Kasumi-1 (cell line): ENCODE results near the gene RAE1.

ENCODE experiments used
- DNase-seq, 2 experiments: peaks; one replicate each; lab custom pipeline; 2025; lab: John Stamatoyannopoulos, UW

Gene RAE1

DNA sequence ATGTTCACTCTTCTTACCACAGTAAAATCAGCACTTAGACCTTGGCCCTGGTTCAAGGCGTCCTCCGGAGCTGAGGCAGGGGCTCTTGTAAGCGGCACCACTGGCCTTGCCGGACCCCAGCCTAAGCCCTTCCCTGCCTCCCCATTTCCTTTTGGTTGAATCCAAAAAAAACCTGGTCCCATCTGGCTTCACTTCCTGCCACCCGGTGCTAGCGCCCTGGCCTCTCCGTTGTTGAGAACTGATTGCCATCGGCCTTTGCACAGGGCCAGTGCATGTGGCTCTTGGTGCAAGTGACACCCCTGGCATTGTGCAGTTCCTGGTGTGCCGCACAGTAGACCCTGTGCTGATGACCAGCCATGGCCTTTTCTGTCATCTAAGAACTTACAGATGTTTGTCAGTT is 21.1 kb downstream of the RAE1 start:
- no peak for DNase-seq

DNA sequence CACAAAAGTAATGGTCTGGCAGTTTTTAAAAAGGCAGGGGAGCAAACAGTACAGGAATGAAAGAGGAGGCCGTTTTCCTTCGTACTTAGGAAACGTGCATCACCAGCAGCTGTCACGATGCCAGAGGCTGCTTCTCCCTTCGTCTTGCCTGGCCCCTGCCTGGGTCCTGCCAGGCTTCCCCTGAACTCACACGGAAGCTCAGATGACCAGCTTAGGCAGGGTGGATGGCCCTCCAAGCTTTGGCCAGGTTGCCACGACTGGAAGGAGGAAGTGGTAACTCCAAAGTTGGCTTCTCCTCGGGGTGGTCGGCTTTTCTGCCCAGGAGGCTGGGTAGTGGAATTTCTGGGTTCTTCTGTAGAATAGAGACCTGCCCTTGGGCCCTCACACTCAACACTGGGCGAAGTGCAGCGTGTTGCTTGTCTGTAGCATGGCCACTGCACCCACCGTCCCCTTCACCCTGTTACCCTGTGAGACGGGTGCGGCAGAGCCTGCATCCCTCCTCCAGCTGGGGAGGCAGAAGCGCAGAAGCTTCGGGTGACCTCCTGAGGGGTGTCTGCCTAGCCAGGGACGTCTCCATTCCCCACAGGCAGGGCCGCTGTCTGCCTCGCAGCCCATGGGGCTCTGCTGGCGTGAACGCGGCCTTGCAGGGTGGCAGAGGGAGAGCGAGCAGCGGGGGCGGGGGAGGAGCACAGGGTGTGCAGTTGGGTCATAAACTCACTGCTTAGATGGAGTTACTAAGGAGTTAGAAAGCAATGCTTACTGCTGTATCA is 21.7 kb downstream of the RAE1 start:
- no peak for DNase-seq

DNA sequence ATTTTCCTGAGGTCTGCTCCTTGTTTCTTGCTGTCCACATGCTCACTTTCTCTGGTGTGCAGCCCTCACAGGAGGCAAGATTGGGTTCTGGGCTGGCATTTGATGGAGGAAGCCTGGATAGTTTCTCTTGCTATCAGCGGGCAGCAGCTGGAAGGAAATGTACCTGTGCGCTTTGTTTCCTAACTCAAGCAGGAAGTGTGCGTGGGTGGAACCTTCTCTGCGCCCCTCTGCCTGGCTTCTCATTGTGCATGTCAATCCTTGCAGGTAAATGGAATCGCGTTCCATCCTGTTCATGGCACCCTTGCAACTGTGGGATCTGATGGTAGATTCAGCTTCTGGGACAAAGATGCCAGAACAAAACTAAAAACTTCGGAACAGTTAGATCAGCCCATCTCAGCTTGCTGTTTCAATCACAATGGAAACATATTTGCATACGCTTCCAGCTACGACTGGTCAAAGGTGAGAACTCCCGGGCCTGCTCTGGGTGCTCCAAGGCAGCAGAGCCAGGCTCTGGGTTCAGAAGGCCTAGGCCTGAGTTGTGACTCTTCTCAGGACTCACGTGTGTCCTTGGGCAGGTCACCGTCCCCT is 23.4 kb downstream of the RAE1 start:
- DNase-seq: no peak

DNA sequence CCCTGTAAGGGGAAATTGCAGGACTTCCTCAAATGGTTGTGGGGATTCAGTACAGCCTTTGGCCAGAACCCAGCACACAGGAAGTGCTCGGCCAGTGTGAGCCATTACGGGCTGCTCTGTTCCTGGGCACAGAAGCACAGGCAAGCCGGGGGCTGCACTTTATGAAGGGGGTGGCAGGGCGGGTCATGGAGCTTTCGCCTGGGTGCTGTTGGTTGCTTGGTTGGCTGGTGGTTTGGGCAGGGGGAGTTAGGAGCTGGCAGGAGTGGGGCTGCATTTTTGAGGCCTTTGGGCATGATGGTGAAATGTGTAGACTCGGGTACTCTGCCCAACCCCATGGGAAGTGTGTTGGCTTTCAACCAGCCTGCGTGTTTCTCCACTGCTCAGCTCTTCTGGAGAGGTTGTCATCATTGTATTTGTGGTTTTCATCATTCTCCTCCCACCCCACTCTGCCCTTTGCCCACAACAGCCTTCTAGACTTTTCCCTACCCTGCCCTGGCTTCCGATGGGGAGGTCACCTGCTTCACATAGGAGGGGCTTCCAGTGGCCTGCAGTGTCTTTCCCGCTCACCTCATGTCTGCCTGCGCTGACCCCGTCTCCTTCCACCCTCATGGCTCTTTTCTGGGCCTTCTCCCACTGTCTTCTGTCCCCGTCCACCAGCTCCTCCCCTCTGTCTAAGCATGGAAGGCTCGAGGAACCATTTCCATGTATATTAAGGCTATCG is 24.0 kb downstream of the RAE1 start:
- DNase-seq: peak; percentile 3 to 27

DNA sequence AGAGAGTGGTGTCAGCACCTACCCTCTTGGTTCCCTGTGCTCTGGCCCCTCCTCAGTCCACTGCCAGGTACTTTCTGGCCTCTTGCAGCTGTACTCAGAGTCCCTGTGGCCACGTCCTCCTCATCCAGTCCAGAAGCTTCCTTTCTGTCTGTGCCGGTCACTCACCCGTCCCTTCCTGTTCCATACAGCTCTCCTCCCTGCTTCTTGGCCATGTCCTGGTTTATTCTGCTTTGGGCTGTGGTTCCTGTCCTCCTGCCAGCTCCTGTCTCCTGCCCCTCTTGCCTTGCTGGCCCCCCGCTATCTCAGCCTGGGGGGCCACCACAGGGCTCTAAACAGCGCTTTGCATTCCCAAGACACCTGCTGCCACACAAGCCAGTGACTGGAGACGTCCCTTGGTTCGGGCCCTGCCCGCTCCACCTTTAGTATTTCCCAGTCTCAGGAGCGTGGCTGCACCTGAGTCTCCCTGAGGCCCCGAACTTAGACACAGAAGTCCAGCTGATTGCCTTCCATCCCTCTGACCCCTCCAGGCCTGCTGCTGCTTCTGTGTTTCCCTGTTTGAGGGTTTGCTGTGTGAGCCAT is 24.7 kb downstream of the RAE1 start:
- DNase-seq: no peak

DNA sequence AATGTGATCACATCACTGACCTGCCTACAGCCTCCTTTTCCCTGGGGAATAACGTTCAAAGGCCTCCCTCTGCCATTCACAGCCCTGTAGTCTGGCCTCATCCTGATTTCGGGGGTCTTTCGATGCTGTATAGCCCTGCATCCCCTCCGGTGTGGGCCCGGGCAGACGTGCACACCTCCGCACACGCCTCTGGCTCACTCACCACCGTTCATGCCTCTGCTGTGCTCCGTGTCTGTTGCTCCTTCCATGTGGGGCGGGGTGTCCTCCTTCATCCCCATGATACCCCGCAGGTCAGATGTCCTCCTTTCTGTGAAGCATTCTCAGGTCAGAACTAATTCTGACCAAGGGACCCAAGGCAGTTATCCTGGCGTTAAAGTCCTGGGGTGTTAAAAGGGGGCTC is 26.3 kb downstream of the RAE1 start:
- DNase-seq: no peak

DNA sequence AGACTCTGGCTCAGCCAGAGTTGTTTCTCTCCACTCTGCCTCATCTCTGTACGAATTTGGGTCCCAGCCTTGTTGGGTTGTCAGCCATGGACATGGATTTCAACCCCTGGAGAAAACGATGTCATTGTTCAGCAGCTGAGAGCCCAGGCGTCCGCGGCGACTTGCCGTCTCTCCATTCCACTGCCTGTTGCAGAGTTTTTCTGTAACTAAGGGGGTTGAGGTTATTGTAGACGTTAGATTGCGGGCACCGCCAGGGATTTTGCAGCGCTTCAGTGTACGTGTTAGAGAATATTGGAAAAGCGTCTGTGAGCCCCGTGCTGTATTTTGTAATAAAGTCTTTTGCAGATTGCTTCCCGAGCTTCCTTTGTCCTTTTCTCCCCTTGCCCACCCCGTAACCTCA is 27.1 kb downstream of the RAE1 start:
- DNase-seq: no peak

DNA sequence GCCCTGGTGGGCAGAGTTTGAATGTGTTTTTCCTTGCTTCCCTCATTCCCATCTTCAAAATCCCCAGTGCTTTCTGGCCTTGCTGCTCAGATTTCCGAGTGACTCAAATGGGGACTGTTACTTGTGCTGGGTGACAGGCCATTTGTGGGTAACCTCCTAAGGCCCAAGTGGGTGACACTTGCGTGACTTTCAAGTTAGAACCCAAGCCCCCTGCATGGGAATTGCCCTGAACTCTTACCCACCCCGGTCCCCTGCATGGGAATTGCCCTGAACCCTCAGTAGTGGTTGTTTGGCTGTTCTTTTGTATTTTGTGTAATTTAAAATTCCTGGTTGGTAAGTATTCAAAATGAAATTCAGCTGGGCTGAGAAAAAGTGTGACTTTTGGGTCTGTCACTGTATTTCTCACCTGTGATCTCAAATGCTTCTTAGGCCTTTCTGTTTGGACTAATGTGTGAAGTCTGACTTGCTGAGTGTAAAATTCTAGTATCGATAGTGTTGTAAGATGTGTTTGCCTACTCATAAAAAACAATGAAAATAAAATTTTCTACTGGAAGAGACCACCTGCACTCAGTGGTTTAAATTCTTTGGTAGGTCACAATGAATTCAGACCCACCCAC is 27.7 kb downstream of the RAE1 start:
- DNase-seq: no peak

DNA sequence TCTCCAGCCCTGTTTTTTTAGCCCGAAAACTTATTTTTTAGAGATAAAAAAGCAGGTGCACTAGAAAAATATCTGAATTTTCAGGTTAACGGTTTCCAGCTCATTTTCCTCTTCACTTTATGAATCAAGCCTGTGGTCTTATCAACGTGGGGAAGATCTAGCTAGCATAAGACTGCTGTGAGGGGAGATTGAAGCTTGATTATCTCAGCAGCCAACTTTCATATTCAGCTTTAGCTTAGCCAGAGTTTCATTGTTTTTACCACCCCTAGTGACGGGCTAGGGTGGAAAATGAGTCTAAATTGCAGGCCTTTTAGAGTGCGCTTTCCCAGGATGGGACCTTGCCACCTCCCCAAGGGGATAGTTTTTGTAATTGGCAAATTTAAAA is 28.2 kb downstream of the RAE1 start:
- DNase-seq: no peak

DNA sequence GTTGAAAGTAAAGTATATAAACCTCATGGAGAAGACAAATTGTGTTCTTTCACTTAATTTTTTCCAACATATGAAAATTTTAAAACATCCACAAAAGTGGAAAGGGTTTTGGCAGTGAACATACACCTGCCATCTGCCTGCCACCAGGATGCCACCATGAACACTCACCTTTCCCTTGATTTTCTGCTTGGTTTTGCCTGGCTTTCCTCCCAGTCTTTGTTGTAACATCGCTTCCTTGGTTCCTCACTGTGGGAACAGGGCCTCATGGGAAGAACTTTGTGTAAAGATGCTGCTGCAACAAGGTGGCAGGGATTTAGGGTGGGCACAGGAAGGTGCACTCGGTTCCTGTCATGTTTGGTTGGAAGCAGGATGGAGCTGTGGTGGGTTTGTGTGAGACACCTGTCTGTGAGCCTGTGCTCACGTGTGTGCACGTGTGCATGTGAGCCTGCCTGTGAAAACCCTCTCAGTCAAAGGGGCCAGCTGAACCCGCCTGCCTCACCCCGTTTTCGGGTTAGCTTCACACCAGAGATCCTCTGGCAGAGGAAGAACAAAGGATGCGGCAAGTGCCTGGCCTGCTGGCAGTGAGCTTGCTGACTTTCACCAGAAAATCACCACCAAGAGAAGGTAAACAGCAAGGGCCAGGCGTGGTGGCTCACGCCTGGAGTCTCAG is 29.2 kb downstream of the RAE1 start:
- no peak for DNase-seq

DNA sequence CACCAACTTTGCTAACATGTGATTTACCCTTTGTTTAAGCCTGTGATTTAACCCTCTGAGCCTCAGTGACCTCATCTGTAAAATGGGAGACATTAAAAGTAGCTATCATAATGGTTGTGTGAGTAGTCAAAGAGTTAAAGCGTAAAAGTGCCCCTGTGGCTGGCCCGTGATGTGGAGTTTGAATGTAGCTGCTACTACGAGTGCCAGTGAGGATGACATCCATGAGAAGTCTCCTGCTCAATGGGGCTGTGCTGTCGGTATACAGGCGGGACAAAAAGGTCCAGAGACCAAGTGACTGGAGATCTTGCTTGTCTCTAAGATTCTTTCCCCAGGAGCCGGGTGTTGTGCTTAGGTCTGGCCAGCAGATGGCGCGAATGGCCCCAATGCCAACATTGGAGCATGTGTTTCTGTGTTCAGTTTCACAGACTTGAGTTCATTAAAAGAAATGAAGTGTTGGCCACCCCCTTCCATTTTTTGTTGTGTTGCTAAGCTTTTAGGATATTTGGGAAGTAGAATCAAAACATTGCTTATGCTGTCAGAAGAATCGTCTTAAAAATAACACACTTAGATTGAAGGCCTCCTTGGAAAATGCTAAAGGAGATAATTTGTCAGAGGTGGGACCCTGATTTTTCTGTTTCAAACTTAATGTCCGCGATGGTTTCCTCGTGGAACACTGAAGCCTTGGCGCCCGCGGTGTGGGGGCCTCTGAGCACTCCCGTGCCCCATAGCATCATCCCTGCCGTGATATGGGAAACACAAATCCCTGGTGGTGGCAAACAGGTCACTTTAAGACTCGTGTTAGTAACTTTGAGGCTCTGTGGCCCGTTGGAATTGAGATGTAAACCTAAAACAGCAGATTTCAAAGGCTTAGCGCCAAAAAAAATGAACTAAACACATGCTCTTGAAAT is 30.8 kb downstream of the RAE1 start:
- peak; percentile 84 to 86 for DNase-seq

DNA sequence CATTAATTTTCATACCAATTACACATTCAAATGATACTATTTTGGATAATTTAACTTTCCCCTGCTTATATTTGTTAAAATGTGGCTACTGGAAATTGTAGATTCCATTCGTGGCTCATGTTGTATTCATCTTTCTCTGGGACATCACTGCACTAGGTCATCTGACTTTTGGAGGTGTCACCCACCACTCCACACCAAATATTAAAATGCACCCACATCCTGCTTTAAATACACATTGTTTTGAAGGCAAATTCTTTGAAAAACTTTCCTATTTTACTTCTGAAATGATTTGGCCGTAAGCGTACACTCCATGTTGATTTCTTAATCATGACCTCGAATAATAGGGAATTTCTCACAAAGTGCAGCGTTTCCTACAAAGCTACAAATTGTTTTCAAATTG is 31.5 kb downstream of the RAE1 start:
- no peak for DNase-seq

DNA sequence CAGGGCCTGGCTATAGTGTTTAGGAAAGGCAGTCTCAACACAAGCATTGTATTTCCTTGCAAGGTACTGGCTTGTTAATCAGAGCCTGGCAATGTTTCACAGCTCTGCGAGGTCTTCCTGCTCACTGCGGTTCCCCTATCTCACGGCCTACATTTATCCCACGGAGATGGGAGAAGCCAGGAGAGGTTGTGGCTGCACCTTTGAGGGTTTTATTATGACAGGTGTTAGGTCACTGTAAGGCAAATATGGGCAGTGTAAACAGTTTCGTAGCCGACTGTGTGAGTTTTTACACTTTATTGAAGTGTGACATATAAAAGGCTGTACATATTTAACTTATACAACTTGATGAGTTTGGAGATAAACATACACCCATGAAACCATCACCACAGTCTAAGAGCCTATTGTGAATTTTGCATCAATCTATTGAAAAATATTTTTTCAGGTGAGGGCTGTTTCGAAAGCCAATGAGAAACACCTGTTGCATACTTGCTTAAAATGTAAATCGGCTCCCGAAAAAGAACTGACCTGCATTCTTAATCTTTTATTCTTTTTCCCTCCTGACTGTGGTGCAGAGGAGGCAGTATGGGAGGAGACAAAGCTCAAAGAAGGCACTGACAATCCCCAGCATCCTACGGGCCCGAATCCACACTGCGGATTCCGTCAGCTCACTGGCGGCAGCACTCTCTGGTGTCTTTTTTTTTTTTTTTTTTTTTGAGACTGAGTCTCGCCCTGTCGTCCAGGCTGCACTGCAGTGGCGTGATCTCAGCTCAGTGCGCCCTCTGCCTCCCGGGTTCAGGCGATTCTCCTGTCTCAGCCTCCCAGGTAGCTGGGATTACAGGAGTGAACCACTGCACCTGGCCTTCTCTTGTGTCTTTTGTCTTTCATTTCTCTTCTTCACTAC is 32.6 kb downstream of the RAE1 start:
- DNase-seq: no peak

DNA sequence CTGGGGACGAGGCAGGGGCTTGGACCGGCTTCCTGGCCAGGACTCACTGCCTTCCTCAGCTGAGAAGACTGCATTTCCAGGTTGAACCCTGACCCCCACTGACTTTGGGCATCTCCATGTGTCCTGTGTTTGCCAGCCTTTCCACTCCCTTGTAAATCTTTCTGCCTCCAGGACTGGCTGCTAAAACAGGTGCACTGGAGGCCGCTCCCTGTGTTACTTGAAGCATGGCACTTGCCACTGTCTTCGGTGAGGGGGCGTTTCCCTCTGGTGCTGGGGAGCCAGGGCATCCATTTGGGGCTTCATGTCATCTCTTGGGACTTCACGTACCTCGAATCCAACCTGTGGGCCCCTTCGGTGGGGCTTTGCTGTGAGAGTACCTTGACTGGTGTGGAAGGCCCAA is 33.4 kb downstream of the RAE1 start:
- no peak for DNase-seq

DNA sequence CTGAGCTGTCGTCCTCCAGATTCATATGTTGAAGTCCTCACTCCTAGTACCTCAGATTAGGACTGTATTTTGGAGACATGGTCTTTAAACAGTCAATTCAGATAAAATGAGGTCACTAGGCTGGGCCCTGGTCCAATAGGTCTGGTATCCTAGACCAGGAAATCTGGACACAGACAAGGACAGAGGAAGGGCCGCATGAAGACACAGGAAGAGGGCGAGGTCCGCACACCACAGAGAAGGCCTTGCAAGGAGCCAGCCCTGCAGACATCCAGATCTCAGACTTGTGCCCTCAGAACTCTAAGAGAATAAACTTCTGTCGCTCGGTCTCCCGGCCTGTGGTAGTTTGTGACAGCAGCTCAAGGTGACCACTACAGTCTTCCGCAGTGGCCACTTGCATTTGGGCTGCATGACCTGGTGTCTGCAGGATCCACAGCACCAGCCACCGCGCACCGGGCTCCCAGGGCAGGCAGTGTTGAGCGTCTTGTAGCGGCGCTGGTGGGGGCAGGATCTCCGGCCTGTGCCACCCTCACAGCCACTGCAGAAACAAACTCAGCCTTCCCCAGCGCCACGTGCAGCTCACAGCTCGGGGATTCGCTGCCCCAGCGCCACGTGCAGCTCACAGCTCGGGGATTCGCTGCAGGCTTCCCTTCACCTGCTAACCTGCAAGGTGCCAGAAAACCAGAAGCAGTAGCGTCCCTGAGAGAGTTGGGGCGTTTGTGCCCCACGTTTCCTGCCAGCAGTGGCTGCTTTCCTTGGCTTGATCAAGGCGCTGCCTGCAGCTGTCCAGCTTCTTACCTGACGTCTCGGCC is 34.1 kb downstream of the RAE1 start:
- DNase-seq: no peak

DNA sequence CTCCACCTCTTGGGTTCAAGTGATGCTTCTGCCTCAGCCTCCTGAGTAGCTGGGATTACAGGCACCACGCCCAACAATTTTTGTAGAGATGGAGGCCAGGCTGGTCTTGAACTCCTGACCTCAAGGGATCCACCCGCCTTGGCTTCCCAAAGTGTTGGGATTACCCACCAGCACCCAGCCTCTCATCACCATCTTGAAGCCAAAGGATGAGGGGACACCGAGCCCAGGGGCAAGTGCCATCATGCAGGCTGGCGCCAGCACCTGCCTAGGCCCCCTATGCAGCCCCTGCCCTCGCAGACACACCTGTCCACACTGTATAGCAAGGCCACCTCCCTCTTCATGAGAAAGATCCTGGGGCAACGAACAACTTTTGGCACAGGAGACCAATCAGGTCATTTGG is 34.9 kb downstream of the RAE1 start:
- no peak for DNase-seq

DNA sequence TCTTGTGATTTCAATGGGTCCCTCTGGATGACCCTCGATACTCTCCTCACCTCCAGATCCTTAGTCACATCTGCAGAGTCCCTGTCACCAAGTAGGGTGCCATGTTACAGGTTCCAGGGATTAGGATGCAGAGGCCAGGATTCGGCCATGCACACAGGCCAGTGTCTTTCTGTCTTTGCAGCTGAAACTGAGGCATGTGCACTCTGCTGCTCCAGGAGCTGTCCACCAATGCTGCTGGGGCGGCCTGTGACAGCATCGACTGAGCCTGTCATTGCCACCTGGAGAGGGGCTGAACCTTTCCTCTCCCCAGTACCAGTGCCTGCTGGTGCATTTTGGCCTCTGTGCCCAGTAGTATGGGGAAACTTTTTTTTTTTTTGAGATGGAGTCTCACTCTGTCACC is 35.7 kb downstream of the RAE1 start:
- no peak for DNase-seq

DNA sequence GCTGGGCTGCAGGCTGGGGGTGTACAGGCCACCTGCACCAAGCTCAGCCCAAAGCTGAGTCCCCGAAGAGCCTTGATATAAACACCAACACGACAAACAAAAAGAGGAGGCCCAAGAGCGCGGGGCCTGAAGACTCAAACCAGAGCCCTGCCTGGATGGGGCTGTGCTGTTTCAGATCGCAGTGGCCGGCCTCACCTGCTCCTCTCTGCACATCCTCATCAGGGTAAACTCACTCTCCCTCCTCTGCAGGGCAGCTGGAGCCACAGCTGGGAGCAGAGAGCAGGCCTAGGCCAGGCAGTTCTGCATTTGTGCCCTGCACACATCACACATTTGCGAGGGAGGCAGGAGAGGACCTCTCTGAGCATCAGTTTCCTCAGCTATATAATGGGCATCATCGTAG is 36.4 kb downstream of the RAE1 start:
- DNase-seq: no peak

DNA sequence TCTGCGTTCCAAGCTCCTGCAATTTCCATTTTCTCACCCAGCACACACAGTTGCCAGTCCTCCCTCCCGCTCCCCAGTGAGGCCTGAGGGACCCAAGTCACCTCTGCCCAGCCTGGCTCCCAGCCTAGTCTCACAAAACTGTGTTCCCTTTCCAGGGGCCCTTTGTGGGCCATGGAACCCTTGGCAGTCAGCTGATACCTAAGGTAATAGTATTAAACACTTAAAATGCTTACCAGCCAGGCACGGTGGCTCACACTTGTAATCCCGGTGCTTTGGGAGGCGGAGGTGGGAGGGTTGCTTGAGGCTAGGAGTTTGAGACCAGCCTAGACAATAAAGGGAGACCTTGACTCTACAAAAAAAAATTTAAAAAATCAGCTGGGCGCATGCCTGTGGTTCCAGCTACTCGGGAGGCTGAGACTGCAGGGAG is 36.9 kb downstream of the RAE1 start:
- no peak for DNase-seq
